Liver (tissue), 3 donors: Measurements from ENCODE around the gene AHNAK2.

Experiments
- CTCF ChIP-seq: fragments of 150-350 bp; IDR thresholded peaks from 2 replicates; pipeline ENCODE4 v1.5.1; 2017; ENCODE audit warnings: improper control_type of control experiment, low read depth, low read length; ENCODE audit not compliant: missing input control
- SP1 ChIP-seq: IDR thresholded peaks from 2 replicates; pipeline ENCODE4 v1.6.1; 2018; ENCODE audit warnings: antibody characterized with exemption, mild to moderate bottlenecking
- donor health status: healthy.
- donor health status: healthy.

GRCh38 chr14:104980611-104981531 is 2.7 kb upstream of the AHNAK2 start:
- TF ChIP-seq CTCF (no peak), SP1 (no peak)
